HEK293T (cell line): ENCODE results near the gene PCYT2.

ENCODE experiments used
- FOXK2 ChIP-seq: fragments of 450-650 bp; IDR thresholded peaks from 2 replicates; pipeline ENCODE4 v1.6.1; 2016; ENCODE audit warnings: mild to moderate bottlenecking
- SP1 ChIP-seq: fragments of 450-650 bp; IDR thresholded peaks from 2 replicates; pipeline ENCODE4 v1.6.1; 2017
- ZNF384 ChIP-seq: fragments of 450-650 bp; IDR thresholded peaks from 2 replicates; pipeline ENCODE4 v1.6.1; 2016

DNA sequence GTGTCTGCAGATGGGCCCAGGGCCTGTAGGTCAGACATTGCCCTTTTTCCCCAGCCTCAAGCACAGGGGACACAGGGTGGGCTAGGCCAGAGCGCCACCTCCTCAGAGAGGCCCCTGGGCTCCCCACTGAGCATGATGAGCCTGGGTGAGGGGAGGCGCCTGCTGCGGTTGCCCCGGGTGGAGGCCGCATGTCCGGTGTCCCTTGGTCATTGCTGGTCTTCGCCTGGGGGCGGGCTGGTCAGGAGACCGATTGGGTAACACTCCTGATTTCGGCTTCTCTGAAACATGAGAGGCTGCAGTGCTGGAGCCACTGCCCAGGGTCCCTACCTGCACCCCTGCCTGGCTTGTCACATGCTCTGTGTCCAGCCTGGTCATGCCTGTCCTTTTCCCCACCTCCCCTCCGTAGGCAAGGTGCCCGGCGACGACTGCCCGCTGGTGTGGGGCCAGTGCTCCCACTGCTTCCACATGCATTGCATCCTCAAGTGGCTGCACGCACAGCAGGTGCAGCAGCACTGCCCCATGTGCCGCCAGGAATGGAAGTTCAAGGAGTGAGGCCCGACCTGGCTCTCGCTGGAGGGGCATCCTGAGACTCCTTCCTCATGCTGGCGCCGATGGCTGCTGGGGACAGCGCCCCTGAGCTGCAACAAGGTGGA, 11.6 kb downstream of the PCYT2 start:
- TF ChIP-seq FOXK2 = no peak
- no peak for TF ChIP-seq ZNF384
- no peak for TF ChIP-seq SP1
